ENCODE data around the gene TMOD1.
"Not testable (repeated sequence)": the region's sequence is repeated elsewhere in the genome, so short reads cannot be mapped to it uniquely, and the experiment has no call there.

TMOD1 gene

DNA sequence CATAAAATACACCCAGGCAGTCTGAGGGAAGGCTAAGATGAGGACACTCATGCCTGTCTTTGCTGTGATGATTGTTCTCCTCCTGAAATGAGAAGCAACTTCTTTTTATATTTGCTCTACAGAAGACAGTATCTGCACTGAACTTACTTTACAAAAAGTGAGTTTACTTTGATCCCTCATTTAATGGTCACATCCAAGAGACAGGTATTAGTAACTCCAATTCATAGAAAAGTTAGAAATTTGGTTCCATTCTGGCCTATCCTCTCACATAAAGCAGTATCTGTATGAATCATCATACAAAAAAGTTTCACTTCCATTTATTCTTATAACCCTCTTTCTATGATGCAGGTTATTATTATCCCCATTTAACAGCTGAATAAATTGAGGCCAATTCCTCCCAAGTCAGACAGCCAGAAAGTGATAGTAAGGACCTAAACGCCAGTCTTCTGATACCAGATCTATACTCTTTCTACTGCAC is 116.5 kb downstream of the TMOD1 start:
- TF ChIP-seq JUND (IDR thresholded peaks at IDR 0.05; ENCODE audit: low read depth) = no peak
- DNase-seq (ENCODE audit: low read depth in 1 of 2, low spot score in 1 of 2) = no peak
- in situ Hi-C loops (cut with HindIII; ENCODE audit: low pct_unique_long_range_greater_than_20kb, low sequenced_read_pairs) = no loop called here

DNA sequence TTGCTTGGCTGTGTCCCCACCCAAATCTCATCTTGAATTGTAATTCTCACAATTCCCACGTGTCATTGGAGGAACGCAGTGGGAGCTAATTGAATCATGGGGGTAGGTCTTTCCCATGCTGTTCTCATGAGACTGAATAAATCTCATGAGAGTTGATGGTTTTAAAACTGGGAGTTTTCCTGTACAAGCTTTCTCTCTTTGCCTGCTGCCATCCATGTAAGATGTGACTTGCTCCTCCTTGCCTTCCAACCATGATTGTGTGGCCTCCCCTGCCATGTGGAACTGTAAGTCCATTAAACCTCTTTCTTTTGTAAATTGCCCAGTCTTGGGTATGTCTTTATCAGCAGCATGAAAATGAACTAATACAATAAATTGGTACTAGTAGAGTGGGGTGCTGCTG is 118.6 kb downstream of the TMOD1 start:
- DNase-seq (ENCODE audit: low read depth in 1 of 2, low spot score in 1 of 2); in situ Hi-C loops (cut with HindIII; ENCODE audit: low pct_unique_long_range_greater_than_20kb, low sequenced_read_pairs): not testable (repeated sequence)

DNA sequence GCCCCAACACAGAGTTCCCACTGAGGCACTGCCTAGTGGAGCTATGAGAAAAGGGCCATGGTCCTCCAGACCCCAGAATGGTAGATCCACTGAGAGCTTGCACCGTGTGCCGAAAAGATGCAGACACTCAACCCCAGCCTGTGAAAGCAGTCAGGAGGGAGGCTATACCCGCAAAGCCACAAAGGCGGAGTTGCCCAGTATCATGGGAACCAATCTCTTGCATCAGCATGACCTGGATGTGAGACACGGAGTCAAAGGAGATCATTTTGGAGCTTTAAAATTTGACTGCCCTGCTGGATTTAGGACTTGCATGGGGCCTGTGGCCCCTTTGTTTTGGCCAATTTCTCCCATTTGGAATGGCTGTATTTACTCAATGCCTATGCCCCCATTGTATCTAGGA is 121.0 kb downstream of the TMOD1 start:
- in situ Hi-C loops (cut with HindIII; ENCODE audit: low pct_unique_long_range_greater_than_20kb, low sequenced_read_pairs); DNase-seq (ENCODE audit: low read depth in 1 of 2, low spot score in 1 of 2): not testable (repeated sequence)

DNA sequence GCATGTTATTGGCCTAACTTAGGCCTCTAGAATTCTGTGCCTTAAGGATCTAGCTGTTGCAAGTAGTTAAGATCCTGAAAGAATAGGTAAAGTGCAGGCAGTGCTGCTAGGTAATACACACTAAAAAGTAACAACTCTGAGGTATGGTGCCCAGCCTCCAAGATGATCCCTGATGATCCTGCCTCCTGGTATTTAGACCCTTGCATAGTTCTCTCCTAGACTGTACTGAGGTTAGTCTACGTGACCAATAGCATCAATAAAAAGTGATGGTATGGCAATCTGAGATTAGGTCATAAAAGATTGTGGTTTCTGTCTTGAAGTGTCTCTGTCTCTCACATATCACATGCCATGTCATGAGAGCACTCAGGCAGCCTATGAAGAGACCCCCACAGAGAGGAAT is 122.5 kb downstream of the TMOD1 start:
- DNase-seq (ENCODE audit: low read depth in 1 of 2, low spot score in 1 of 2) = no peak
- no peak for TF ChIP-seq JUND (IDR thresholded peaks at IDR 0.05; ENCODE audit: low read depth)
- in situ Hi-C loops (cut with HindIII; ENCODE audit: low pct_unique_long_range_greater_than_20kb, low sequenced_read_pairs) = no loop called here

DNA sequence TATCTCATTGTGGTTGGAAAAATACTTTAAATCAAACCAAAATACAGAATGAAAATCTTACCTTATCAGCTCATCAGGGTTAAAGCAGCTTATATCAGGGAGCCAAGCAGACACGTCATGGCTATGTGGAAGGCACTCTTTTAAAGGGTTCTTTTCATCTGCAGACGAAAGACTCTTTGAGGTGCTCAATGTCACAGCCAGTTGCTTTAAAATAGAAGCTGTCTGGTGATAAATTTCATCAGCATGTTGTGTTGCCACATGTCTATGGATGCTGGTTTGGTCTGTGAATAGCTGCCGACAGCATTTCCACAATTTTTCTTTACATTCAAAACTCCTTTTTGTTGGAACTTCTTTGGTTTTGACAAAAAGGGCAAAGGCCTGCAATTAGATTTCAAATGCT is 124.2 kb downstream of the TMOD1 start:
- in situ Hi-C loops (cut with HindIII; ENCODE audit: low pct_unique_long_range_greater_than_20kb, low sequenced_read_pairs) = no loop called here
- DNase-seq (ENCODE audit: low read depth in 1 of 2, low spot score in 1 of 2) = no peak

DNA sequence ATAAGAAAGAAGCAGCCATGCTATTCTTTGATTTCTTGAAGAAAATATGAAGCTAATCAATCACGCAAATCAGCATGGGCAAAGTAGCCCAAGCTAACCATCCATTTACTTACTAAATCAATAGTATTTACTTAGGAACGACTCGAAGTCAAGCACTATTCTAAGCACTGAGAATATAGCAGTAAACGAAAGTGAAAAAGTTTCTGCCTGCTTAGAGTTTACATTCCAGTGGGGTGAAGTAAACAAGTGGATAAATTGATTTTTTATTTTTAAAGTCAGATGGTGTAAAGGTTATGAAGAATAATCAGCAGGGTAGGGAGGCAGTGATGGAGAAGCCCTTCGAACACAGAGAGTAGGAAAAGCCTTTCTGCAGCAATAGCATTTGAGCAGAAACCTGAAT is 126.2 kb downstream of the TMOD1 start:
- in situ Hi-C loops (cut with HindIII; ENCODE audit: low pct_unique_long_range_greater_than_20kb, low sequenced_read_pairs) = no loop called here
- TF ChIP-seq JUND (IDR thresholded peaks at IDR 0.05; ENCODE audit: low read depth) = no peak
- no peak for DNase-seq (ENCODE audit: low read depth in 1 of 2, low spot score in 1 of 2)

More for the DNA sequence above, 124.2 kb downstream of the TMOD1 start:
- no peak for TF ChIP-seq JUND (IDR thresholded peaks at IDR 0.05; ENCODE audit: low read depth)

DNA sequence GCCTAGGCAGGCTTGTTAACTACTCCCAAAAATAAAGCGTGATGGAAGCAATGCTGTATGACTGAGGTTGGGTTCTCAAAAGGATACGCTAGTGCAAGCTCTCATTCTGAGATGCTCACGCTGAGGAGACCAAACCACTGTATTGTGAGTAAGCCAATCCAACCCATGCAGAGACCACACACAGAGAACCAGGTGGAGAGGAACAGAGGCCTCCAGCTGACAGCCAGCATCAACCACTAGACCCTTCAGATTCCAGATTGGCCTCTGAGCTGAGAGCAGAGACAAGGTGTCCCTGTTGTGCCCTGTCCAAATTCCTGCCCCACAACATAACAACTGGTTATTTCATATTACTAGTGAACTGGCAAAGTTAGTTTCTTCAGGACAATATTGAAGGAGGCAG is 127.2 kb downstream of the TMOD1 start:
- no peak for TF ChIP-seq JUND (IDR thresholded peaks at IDR 0.05; ENCODE audit: low read depth)
- in situ Hi-C loops (cut with HindIII; ENCODE audit: low pct_unique_long_range_greater_than_20kb, low sequenced_read_pairs) = no loop called here
- DNase-seq (ENCODE audit: low read depth in 1 of 2, low spot score in 1 of 2) = no peak

DNA sequence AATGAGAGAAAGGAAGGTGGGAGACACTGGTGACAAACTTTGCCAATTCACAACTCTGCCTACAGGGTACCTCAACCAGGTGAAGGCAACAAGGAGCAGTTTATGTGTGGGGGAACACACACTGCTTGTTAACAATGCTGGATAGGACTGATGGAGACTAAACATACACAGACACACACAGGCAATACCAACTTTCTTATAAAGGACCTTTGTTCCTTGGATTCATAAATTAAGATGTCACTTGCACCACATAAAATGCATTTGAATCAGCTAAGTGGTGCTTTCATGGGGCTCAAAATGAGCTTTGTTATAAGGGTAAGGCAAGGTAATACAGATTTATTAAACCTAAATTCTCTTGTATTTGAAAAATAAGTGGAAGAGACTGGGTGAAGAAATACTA is 127.7 kb downstream of the TMOD1 start:
- no peak for DNase-seq (ENCODE audit: low read depth in 1 of 2, low spot score in 1 of 2)
- in situ Hi-C loops (cut with HindIII; ENCODE audit: low pct_unique_long_range_greater_than_20kb, low sequenced_read_pairs) = no loop called here
- no peak for TF ChIP-seq JUND (IDR thresholded peaks at IDR 0.05; ENCODE audit: low read depth)

DNA sequence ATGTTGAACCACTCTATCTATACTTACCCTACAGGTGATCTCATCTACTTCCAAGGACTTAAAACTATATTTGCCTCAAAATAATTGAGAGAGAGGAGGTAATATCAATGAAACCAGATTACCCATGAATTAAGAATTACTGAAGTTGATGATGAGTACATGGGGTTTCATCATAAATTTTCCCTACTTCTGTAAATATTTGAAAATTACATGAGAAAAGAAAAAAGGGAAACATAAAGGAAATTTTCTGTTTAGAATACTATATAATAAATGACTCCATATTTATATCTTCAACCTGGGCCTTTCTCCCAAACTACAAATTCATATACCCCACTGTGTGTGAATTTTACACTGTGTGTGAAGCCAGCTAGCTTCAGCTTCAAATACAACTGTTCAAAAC is 129.1 kb downstream of the TMOD1 start:
- in situ Hi-C loops (cut with HindIII; ENCODE audit: low pct_unique_long_range_greater_than_20kb, low sequenced_read_pairs) = no loop called here

DNA sequence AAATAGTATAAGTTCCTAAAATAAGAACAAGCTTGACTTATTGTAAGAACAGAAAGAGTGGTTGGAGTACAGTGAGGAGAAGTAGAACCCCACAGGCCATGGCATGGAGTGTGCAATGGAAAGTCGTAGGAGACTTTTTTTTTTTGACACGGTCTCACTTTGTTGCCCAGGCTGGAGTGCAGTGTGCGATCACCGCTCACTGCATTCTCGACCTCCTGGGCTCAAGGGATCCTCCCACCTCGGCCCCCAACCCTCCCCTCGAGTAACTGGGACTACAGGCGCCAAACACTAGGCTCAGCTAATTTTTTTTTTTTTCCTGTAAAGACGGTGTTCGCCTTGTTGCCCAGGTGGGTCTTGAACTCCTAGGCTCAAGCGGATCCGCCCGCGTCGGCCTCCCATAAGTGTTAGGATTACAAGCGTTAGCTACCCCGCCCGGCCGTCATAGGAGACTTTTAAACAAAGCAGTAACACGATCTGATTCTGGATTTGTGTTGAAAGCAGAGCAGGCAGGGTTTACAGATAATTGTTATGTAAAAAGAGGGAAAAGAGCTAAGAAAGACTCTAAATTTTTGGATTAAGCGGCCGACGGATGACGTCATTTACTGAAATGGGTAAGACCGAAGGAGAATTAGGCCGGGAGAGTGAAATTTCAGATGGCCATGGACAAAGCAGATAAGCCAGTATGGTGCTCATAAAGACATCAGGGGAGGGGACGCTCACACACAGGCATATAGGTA is 130.9 kb downstream of the TMOD1 start:
- peak; percentile 11; the same call in 1 of the 2 replicates for TF ChIP-seq JUND (IDR thresholded peaks at IDR 0.05; ENCODE audit: low read depth)
- no peak for DNase-seq (ENCODE audit: low read depth in 1 of 2, low spot score in 1 of 2)
- in situ Hi-C loops (cut with HindIII; ENCODE audit: low pct_unique_long_range_greater_than_20kb, low sequenced_read_pairs) = no loop called here

More for the DNA sequence above, 129.1 kb downstream of the TMOD1 start:
- no peak for DNase-seq (ENCODE audit: low read depth in 1 of 2, low spot score in 1 of 2)
- no peak for TF ChIP-seq JUND (IDR thresholded peaks at IDR 0.05; ENCODE audit: low read depth)

DNA sequence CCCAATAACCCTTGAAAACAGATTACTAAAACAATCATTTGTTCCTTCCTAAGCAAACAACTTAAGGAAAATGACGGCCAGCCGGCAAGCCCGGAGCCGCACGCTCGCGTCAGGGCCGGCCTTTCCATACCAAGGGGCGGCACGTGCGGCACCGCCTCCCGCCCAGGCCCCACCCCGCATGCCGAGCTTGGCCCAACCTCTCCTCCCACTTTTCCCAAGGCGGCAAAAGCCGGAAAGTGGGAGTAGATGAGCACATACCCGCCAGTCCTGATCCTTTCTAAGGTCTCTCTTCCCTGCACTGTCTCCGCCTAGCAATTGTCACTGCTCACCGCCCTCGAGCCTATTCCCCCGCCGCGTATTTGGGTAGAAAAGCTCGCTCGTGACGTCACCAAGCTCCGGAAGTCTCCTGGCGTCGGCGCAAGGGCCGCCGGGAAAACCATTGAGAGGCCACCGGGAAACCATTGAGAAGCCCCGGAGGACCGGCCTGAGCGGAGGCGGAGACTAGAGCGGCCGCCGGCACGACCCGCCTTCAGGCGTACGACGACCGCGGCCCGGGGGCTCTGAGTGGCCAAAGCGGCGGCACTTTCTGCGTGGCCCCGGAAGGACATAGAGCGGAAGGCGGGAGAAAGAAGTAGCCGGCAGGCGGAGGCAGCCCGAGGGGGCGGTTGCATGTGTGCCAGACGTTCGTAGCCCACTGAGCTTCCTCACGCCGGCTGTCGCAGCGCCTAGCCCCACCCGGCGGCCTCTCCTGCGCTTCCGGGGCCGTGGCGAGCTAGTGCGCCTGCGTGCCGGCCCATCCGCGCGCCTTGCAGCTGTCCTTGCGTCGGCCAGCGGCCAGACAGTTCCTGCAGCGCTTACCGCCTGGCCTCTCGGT is 131.8 kb downstream of the TMOD1 start, which contains the start of the genes NCBP1 and TSTD2:
Gene NCBP1 (plus strand): TSS at position 837 of the 874 bp plus-strand sequence. CDS start 61 bp downstream, outside the sequence.
Gene TSTD2 (minus strand): TSS at position 384 of the 874 bp plus-strand sequence. CDS start 5,806 bp downstream, outside the sequence.
- TF ChIP-seq JUND (IDR thresholded peaks at IDR 0.05; ENCODE audit: low read depth) = no peak
- in situ Hi-C loops (cut with HindIII; ENCODE audit: low pct_unique_long_range_greater_than_20kb, low sequenced_read_pairs) = no loop called here
- peak; percentile 50 to 97 for DNase-seq (ENCODE audit: low read depth in 1 of 2, low spot score in 1 of 2)

DNA sequence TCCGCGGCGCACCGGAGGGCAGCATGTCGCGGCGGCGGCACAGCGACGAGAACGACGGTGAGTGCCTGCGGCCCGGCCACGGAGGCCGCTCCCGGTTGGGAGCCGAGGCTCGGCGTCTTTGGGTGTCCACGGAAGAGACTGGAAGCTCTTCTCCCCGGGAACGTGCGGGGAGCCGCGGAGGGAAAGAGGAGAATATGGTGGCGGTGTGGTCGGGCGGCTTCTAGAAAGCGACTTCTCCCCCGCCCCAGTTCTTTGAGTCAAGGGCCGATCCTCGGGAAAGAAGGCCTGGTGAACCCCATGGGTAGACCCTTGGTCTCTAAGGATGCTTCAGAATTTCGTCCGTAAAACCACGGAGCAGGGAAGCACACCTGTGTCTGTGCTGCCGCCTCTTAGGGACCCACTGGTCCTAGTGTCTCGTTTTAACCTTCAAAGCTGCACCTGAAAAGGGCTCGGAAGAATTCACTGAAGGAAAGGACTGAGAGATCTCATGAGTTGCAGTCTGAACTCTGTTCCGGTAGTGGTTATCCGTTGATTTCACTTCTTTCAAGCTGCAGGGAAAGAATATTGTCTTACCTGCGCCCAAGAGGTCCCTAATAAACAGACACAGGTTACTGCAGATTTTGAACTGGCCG is 132.5 kb downstream of the TMOD1 start:
- DNase-seq (ENCODE audit: low read depth in 1 of 2, low spot score in 1 of 2) = peak in 1 of 2 experiments; percentile 5
- in situ Hi-C loops (cut with HindIII; ENCODE audit: low pct_unique_long_range_greater_than_20kb, low sequenced_read_pairs) = no loop called here
- no peak for TF ChIP-seq JUND (IDR thresholded peaks at IDR 0.05; ENCODE audit: low read depth)

Measured in T47D (cell line).